ENCODE data around the gene C15orf40.
A peak's percentile ranks its signal among the peaks of the same experiment; 100 is the strongest.

Gene C15orf40

DNA sequence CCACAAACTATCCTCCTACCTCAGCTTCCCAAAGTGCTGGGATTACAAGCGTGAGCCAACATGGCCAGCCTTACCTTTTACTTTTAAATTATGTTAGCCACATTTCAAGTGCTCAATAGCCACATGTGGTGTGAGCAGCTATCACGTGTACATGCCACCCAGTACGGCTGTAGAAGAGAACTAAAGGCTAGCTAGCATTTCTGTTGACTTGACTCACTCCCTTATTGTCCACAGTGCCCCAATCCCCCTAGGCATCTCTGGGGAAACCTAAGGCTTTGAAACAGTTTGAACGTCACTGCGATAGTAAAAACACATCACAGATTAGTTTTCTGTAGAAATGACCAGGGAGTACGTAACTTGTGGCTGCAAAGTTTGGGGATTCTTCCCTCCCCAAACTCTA, 12.0 kb downstream of the C15orf40 start:
- TF ChIP-seq, protein P1, sequence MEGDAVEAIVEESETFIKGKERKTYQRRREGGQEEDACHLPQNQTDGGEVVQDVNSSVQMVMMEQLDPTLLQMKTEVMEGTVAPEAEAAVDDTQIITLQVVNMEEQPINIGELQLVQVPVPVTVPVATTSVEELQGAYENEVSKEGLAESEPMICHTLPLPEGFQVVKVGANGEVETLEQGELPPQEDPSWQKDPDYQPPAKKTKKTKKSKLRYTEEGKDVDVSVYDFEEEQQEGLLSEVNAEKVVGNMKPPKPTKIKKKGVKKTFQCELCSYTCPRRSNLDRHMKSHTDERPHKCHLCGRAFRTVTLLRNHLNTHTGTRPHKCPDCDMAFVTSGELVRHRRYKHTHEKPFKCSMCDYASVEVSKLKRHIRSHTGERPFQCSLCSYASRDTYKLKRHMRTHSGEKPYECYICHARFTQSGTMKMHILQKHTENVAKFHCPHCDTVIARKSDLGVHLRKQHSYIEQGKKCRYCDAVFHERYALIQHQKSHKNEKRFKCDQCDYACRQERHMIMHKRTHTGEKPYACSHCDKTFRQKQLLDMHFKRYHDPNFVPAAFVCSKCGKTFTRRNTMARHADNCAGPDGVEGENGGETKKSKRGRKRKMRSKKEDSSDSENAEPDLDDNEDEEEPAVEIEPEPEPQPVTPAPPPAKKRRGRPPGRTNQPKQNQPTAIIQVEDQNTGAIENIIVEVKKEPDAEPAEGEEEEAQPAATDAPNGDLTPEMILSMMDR (conservative IDR thresholded peaks at IDR 0.05; ENCODE audit: low read depth) = no peak
- H3K27ac ChIP-seq = no peak overlapping the region
- ChIA-PET CTCF (interaction anchor here (0.6 to 2.5 kb wide), 4 partner anchors 9 to 433 kb away, joined by 3 to 17 read pairs (median 3); no protein-coding TSS in a partner anchor), POLR2A (ENCODE audit: low non-redundant PET) (interaction anchor here (0.6 kb wide), 1 partner anchor 249 kb away, joined by 3 read pairs; no protein-coding TSS in a partner anchor)
- no peak for DNase-seq (ENCODE audit: low spot score)

DNA sequence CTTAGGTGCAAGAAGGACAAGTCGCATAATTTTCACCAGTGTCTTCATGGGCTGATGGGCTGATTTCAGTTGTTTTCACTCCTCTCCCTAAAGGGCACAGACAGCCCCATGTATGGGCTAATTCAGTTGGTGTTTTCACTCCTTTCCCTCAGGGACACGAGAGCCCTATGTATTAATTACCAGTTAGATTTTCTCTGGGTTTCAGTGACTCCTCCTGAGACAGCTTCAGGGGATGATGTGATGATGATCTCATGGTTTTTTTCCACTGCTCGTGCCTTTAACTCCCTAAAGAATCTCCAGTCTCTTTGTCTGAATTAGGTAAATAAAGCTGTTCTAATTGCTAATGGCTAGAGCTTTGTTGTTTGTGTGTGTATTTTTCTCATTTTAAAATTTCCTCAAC, 15.5 kb downstream of the C15orf40 start:
- ChIA-PET CTCF (interaction anchor here (0.5 to 1.2 kb wide), 2 partner anchors 49 to 147 kb away, joined by 3 read pairs; no protein-coding TSS in a partner anchor), POLR2A (ENCODE audit: low non-redundant PET) (interaction anchor here (0.5 kb wide), 1 partner anchor 59 kb away, joined by 3 read pairs; no protein-coding TSS in a partner anchor)
- no peak for DNase-seq (ENCODE audit: low spot score)
- no peak overlapping the region for H3K27ac ChIP-seq
- TF ChIP-seq, protein P1 (conservative IDR thresholded peaks at IDR 0.05; ENCODE audit: low read depth) = no peak

DNA sequence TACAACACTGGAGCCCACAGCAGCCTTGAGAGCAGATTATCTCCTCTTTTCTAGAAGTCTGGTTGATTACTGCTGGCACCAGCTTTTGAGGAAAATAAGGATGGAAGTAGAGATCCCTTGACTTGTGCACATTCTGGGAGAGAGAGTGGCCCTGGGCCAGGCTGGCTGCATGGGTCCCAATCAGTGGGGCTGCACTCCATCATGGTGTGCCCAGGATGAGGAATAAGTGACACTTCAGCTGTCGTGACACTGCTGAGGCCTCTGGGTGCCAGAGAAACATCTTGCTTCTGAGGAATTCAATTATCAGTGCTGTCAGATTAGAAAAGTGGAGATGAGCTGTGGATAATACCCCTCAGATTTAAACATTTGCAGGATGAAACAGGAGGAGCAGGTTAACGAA, 16.4 kb downstream of the C15orf40 start:
- ChIA-PET CTCF (interaction anchor here (1.2 kb wide), 1 partner anchor 146 kb away, joined by 3 read pairs; no protein-coding TSS in a partner anchor), POLR2A (ENCODE audit: low non-redundant PET) (no interaction called here)
- no peak overlapping the region for H3K27ac ChIP-seq
- DNase-seq (ENCODE audit: low spot score) = no peak
- TF ChIP-seq, protein P1 (conservative IDR thresholded peaks at IDR 0.05; ENCODE audit: low read depth) = no peak

DNA sequence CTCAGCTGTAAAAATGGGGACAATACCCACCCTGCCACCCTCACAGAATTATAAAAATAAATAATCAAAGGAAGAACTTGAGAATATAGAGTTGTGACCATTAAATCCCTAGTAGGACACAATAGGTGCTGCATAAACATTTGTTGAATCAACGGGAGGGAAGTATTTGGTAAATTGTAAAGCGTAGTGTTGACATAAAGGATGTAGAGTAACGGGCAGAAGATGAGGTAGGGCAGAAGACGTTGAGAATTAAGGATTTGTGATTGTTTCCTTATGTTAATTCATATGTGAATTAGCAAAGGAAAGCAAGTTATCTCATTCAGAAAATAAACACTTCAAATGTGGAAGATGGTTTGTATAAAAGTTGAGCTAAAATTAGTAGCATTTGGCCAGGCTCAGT, 18.3 kb downstream of the C15orf40 start:
- no peak overlapping the region for H3K27ac ChIP-seq
- TF ChIP-seq, protein P1 (conservative IDR thresholded peaks at IDR 0.05; ENCODE audit: low read depth) = no peak
- ChIA-PET CTCF (interaction anchor here (0.6 kb wide), 1 partner anchor 143 kb away, joined by 3 read pairs; no protein-coding TSS in a partner anchor), POLR2A (ENCODE audit: low non-redundant PET) (no interaction called here)
- DNase-seq (ENCODE audit: low spot score) = no peak

DNA sequence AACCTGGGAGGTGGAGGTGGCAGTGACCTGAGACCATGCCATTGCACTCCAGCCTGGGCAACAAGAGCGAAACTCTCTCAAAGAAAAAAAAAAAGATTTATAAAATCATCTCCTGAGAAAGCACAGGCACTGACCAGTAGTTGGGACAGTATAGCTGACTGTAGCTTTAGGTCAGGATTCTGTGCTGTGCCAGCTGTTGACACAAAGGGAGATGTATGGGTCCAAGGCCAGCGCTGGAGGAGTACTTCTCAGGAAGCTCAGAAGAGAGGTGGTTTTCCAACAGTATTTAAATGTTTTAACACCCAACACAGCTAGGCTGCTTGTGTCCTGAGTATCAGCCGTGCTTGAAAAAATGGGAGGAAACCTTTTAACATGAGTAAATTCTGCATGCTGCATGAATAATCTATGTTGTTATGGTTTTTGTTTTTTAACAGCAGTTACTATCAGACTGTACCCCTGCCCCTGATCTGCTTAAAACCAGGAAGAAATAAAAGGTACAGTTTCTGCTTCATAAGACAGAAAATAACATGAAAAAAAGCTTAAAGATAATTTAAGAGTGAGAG, 18.9 kb downstream of the C15orf40 start:
- ChIA-PET CTCF (no interaction called here), POLR2A (ENCODE audit: low non-redundant PET) (no interaction called here)
- no peak overlapping the region for H3K27ac ChIP-seq
- DNase-seq (ENCODE audit: low spot score) = no peak
- TF ChIP-seq, protein P1 (conservative IDR thresholded peaks at IDR 0.05; ENCODE audit: low read depth) = no peak

DNA sequence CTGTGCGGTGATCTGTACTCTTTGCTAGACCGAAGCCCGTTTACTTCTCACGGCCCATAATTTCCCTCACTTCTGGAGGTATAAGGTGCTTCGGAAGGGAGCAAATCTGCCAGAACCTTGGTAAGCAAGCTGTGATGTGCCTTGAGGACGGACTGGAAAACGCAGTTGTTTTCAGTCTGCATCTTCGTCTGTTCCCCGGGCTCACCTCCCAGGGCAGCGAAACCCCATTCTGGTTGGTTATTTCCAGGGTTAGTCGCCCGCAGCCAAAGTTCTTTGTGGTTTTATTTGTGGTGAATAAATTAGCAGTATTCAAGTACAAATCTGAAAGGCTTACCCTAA, 25.0 kb downstream of the C15orf40 start:
- no peak for DNase-seq (ENCODE audit: low spot score)
- TF ChIP-seq, protein P1 (conservative IDR thresholded peaks at IDR 0.05; ENCODE audit: low read depth) = no peak
- CTCF ChIA-PET = interaction anchor here (1.0 to 2.5 kb wide), 2 partner anchors 43 to 137 kb away, joined by 3 to 9 read pairs; no protein-coding TSS in a partner anchor
- peak overlapping the region; percentile 79 for H3K27ac ChIP-seq
- POLR2A ChIA-PET (ENCODE audit: low non-redundant PET) = interaction anchor here (0.9 to 1.0 kb wide), 2 partner anchors 28 to 141 kb away, joined by 3 read pairs; no protein-coding TSS in a partner anchor

Data from RWPE1 (cell line).